H1 (cell line): ENCODE data around the gene TSPOAP1. TPM values are rescaled to one million over a fixed set of nuclear protein-coding genes. Genes with fewer than 3 reads are reported as not detected.

ENCODE experiments used
- CTCF ChIA-PET: fragments of 300-600 bp; sonication (Branson Sonifier 250); formaldehyde crosslinking; loops from one replicate; lab custom pipeline; 2021; ENCODE audit not compliant: partially characterized antibody; lab: Charles Lee
- POLR2A ChIA-PET: fragments of 300-600 bp; sonication (Branson Sonifier 250); formaldehyde crosslinking; loops from one replicate; lab custom pipeline; 2021; ENCODE audit warnings: inconsistent platforms; ENCODE audit not compliant: partially characterized antibody; lab: Charles Lee
- DNase-seq, 2 experiments: peaks; one replicate each; pipeline versions ENCODE4 v3.0.0 to v3.0.0-alpha.2; 2010 to 2022; ENCODE audit warnings: low spot score in 2 of 2, low read depth in 1 of 2, mixed read lengths in 1 of 2
- FAIRE-seq: peaks from 2 replicates; lab custom pipeline; 2011; peaks lifted over from hg19 to GRCh38; lab: Jason Lieb, UNC
- H2AFZ ChIP-seq: 2 replicates; pipeline ENCODE4 v1.8.1; 2012; ENCODE audit warnings: low read length, inconsistent platforms
- H2AK5ac ChIP-seq: 2 replicates; pipeline ENCODE4 v1.6.1; 2013; ENCODE audit warnings: low read depth, low read length
- H2BK120ac ChIP-seq: replicated peaks from 2 replicates; pipeline ENCODE3; 2013; ENCODE audit warnings: low read depth, low read length, inconsistent platforms
- H2BK12ac ChIP-seq: 2 replicates; pipeline ENCODE4 v1.6.1; 2013; ENCODE audit warnings: low read depth, low read length
- H2BK15ac ChIP-seq: 2 replicates; pipeline ENCODE4 v1.6.1; 2013; ENCODE audit warnings: low read length
- H2BK20ac ChIP-seq: 2 replicates; pipeline ENCODE4 v1.6.1; 2013; ENCODE audit warnings: low read length
- H2BK5ac ChIP-seq: 2 replicates; pipeline ENCODE4 v1.6.1; 2013; ENCODE audit warnings: low read depth, low read length
- H3K14ac ChIP-seq: 2 replicates; pipeline ENCODE4 v1.6.1; 2013; ENCODE audit warnings: inconsistent platforms; ENCODE audit not compliant: insufficient read length
- H3K18ac ChIP-seq: 2 replicates; pipeline ENCODE4 v1.6.1; 2013; ENCODE audit warnings: low read length; ENCODE audit errors: extremely low read depth
- H3K23ac ChIP-seq: 2 replicates; pipeline ENCODE4 v1.6.1; 2013; ENCODE audit warnings: inconsistent platforms; ENCODE audit not compliant: insufficient read length
- H3K23me2 ChIP-seq: 2 replicates; pipeline ENCODE4 v1.6.1; 2013; ENCODE audit warnings: low read depth, low read length
- H3K27ac ChIP-seq: 2 replicates; pipeline ENCODE4 v1.6.1; 2011; ENCODE audit warnings: low read depth, low read length, inconsistent platforms
- H3K27me3 ChIP-seq, 4 experiments: replicated peaks in 1 of 4; 1 replicate in 1 of 4; 2 replicates in 3 of 4; pipeline versions ENCODE4 v1.6.1 to v1.8.1; 2011 to 2013; ENCODE audit warnings: low read length in 3 of 4, mild to moderate bottlenecking in 3 of 4, inconsistent platforms in 2 of 4, mixed read lengths in 2 of 4, moderate library complexity in 1 of 4; ENCODE audit not compliant: control insufficient read depth in 3 of 4, insufficient read depth in 3 of 4; ENCODE audit errors: extremely low read depth in 1 of 4
- H3K36me3 ChIP-seq, 4 experiments: 2 replicates each; pipeline versions ENCODE4 v1.6.1 to v1.8.1; 2011 to 2013; ENCODE audit warnings: mild to moderate bottlenecking in 4 of 4, low read length in 3 of 4, moderate library complexity in 2 of 4, control low read depth in 1 of 4, inconsistent platforms in 1 of 4; ENCODE audit not compliant: insufficient read depth in 4 of 4, control insufficient read depth in 2 of 4
- H3K4ac ChIP-seq: replicated peaks from 2 replicates; pipeline ENCODE3; 2013; ENCODE audit warnings: low read length, low read depth, mixed read lengths, inconsistent platforms; ENCODE audit not compliant: insufficient read length
- H3K4me1 ChIP-seq, 4 experiments: replicated peaks in 1 of 4; 1 replicate in 1 of 4; 2 replicates in 3 of 4; pipeline versions ENCODE4 v1.6.1 to v1.8.1; 2011 to 2013; ENCODE audit warnings: low read length in 3 of 4, inconsistent platforms in 2 of 4, mixed read lengths in 1 of 4; ENCODE audit not compliant: insufficient read depth in 4 of 4, control insufficient read depth in 3 of 4
- H3K4me2 ChIP-seq, 2 experiments: 2 replicates each; pipeline versions ENCODE4 v1.6.1 to v1.8.1; 2011 to 2013; ENCODE audit warnings: low read depth in 2 of 2, low read length in 2 of 2, control low read depth in 1 of 2, inconsistent platforms in 1 of 2, mild to moderate bottlenecking in 1 of 2; ENCODE audit not compliant: insufficient read depth in 1 of 2
- H3K4me3 ChIP-seq, 4 experiments: fragments of 200-600, 300-600 bp in 1 of 4; sonication (generic), shearing (Covaris generic), sonication (Bioruptor Twin) in 1 of 4; 2 replicates each; pipeline versions ENCODE4 v1.5.1 to v1.8.1; 2011 to 2016; ENCODE audit warnings: low read length in 4 of 4, low read depth in 3 of 4, control low read depth in 2 of 4, inconsistent platforms in 2 of 4, mild to moderate bottlenecking in 2 of 4, mixed read lengths in 1 of 4, moderate library complexity in 1 of 4; ENCODE audit not compliant: insufficient read depth in 2 of 4; ENCODE audit errors: extremely low read depth in 1 of 4
- H3K56ac ChIP-seq: replicated peaks from 2 replicates; pipeline ENCODE3; 2013; ENCODE audit warnings: low read depth, mild to moderate bottlenecking, mixed read lengths, low read length, inconsistent platforms; ENCODE audit not compliant: insufficient read length
- H3K79me1 ChIP-seq: 2 replicates; pipeline ENCODE4 v1.6.1; 2013; ENCODE audit warnings: low read depth, low read length, control low read depth
- H3K79me2 ChIP-seq, 2 experiments: 2 replicates each; pipeline versions ENCODE4 v1.6.1 to v1.8.1; 2012 to 2013; ENCODE audit warnings: low read length in 2 of 2, mild to moderate bottlenecking in 2 of 2, inconsistent platforms in 1 of 2; ENCODE audit not compliant: insufficient read depth in 2 of 2, control insufficient read depth in 1 of 2
- H3K9ac ChIP-seq, 4 experiments: replicated peaks in 1 of 4; 1 replicate in 1 of 4; 2 replicates in 3 of 4; pipeline versions ENCODE4 v1.6.1 to v1.8.1; 2011 to 2013; ENCODE audit warnings: low read depth in 3 of 4, low read length in 3 of 4, control low read depth in 2 of 4, mild to moderate bottlenecking in 2 of 4, moderate library complexity in 2 of 4, inconsistent platforms in 1 of 4; ENCODE audit errors: extremely low read depth in 1 of 4
- H3K9me3 ChIP-seq, 2 experiments: 2 replicates each; pipeline versions ENCODE4 v1.6.1 to v1.8.1; 2012 to 2013; ENCODE audit warnings: mild to moderate bottlenecking in 2 of 2, moderate library complexity in 2 of 2, control low read depth in 1 of 2, inconsistent platforms in 1 of 2, low read depth in 1 of 2, low read length in 1 of 2, mixed read lengths in 1 of 2; ENCODE audit not compliant: insufficient read depth in 2 of 2
- H4K20me1 ChIP-seq, 2 experiments: replicated peaks in 1 of 2; 2 replicates each; pipeline versions ENCODE3 to v1.8.1; 2011 to 2013; ENCODE audit warnings: inconsistent platforms in 2 of 2, low read length in 2 of 2, mild to moderate bottlenecking in 1 of 2; ENCODE audit not compliant: insufficient read depth in 2 of 2, control insufficient read depth in 1 of 2
- H4K5ac ChIP-seq: 2 replicates; pipeline ENCODE4 v1.6.1; 2013; ENCODE audit warnings: low read length, low read depth, mixed read lengths, inconsistent platforms; ENCODE audit not compliant: insufficient read length
- H4K8ac ChIP-seq: 2 replicates; pipeline ENCODE4 v1.8.0; 2013; ENCODE audit warnings: mild to moderate bottlenecking, moderate library complexity, low read length, inconsistent platforms; ENCODE audit not compliant: insufficient read depth; ENCODE audit errors: extremely low read depth
- H4K91ac ChIP-seq: replicated peaks from 2 replicates; pipeline ENCODE3; 2013; ENCODE audit warnings: low read length, mixed read lengths, inconsistent platforms; ENCODE audit not compliant: insufficient read length
- CTBP2 ChIP-seq: IDR thresholded peaks from 2 replicates; pipeline ENCODE4 v1.7.0; 2011; ENCODE audit warnings: borderline replicate concordance, mild to moderate bottlenecking, moderate library complexity, mixed read lengths, low read length; ENCODE audit not compliant: insufficient read depth, insufficient read length
- MAX ChIP-seq: IDR thresholded peaks from 2 replicates; pipeline ENCODE4 v1.6.1; 2012; ENCODE audit warnings: inconsistent platforms
- WGBS, 2 experiments: shearing (Covaris generic) in 1 of 2; methylation state at CpG; one replicate each; pipeline versions ENCODE4 v1.1.6 to v1.1.7; 2013 to 2015; ENCODE audit warnings: low lambda C conversion rate in 2 of 2, mixed read lengths in 2 of 2, inconsistent platforms in 1 of 2, low coverage in 1 of 2, missing lambda C conversion rate in 1 of 2; ENCODE audit not compliant: insufficient replicate concordance in 2 of 2, insufficient coverage in 1 of 2, insufficient read length in 1 of 2; ENCODE audit errors: extremely low coverage in 1 of 2, missing lambda C conversion rate in 1 of 2; 5-methylcytosine and 5-hydroxymethylcytosine counted together
- polyA plus RNA-seq, 7 experiments: library from polyadenylated mRNA; depleted of rRNA in 3 of 7; stranded (reverse) in 5 of 7; unstranded in 2 of 7; fragments of >200 nt in 5 of 7; fragments of 200-250 nt in 2 of 7; gene quantifications; 1 replicate in 5 of 7; 2 replicates in 1 of 7; 4 replicates in 1 of 7; pipeline versions ENCODE4 v1.2.1 to v1.2.3, GENCODE V29; 2011 to 2013; ENCODE audit warnings: missing spikeins in 2 of 7, mixed read lengths in 2 of 7
- total RNA-seq: library from RNA; stranded (reverse); fragmentation: NEBNext Ultra II Directional; extraction: Animal tissue kit (Norgen Biotek cat#: 25700); gene quantifications from 2 replicates; pipeline ENCODE4 v1.2.1, GENCODE V29; 2021
- TF ChIP-seq, protein P1 (sequence below): IDR thresholded peaks from 2 replicates; pipeline ENCODE4 v1.6.1; 2012; ENCODE audit warnings: inconsistent platforms

TSPOAP1 gene
- total and polyA plus RNA-seq, 2 of the 8 experiments (the other 6 are each of a cell fraction or from before 2014, with no cell fraction given) = 7.6 to 9.2 TPM

DNA sequence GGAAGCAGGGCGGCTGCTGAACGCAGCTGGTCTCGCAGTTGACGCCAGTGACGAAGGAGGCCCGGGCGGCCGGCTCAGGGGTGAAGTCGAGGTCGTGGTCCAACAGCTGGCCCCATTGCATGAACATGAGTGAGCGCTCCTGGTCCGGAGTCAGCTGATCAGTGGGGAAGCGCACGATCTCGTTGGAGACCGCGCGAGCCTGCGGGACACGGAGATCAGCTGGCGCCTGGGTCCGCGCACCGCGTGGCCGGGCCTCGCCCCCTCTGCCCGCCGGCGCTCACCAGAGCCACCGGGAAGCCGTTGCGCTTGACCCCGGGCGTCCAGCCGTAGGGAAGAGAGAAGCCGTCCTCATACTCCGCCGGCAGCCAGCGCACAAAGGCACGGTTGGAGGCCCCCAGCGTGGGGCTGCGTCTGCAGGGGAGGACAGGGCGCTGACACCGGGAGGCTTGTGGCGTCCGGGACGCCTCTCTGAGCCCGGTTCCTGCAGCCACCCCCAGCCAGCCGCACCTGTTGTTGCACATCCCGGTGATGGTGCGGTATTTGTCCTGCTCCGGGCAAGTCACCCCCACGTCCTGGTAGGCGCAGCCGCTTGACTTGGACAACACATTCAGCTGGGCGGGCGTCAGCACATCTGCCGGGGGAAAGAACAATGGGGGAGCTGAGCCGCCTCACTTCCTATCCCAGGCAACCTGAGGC is 49.4 kb downstream of the TSPOAP1 start:
- H2BK5ac ChIP-seq = 0 out of 2 replicates have a peak overlapping the region, but pooled peaks have one; percentile 21
- H3K56ac ChIP-seq = no peak overlapping the region
- no peak overlapping the region for H3K14ac ChIP-seq
- DNase-seq = no peak
- no peaks in the 10 kb centered on the region for H3K79me1 ChIP-seq
- no peak overlapping the region for H4K5ac ChIP-seq
- no peaks in the 10 kb centered on the region for H3K79me2 ChIP-seq
- H4K20me1 ChIP-seq = no peaks in the 10 kb centered on the region
- POLR2A ChIA-PET = no interaction called here
- no peak overlapping the region for H3K9ac ChIP-seq
- no peak overlapping the region for H2BK12ac ChIP-seq
- no peaks in the 10 kb centered on the region for H3K23me2 ChIP-seq
- H2AK5ac ChIP-seq = no peak overlapping the region
- peaks cover 0 to 6% (median 2%) of the 10 kb centered on the region in 4 experiments; a peak in 4 of 7 replicates for H3K4me1 ChIP-seq
- CTCF ChIA-PET = interaction anchor here (0.6 to 7.9 kb wide), 12 partner anchors 10 to 357 kb away, joined by 3 to 75 read pairs (median 6); partner anchors contain the start of gene RNF43
- H2BK15ac ChIP-seq = peak overlapping the region; percentile 95; the same call in 1 of the 2 replicates
- H2BK120ac ChIP-seq = no peak overlapping the region
- H3K4me3 ChIP-seq = no peak overlapping the region
- peak overlapping the region; percentile 61 for H4K91ac ChIP-seq
- no peak for TF ChIP-seq CTBP2
- TF ChIP-seq MAX = peak; percentile 83
- TF ChIP-seq, protein P1, sequence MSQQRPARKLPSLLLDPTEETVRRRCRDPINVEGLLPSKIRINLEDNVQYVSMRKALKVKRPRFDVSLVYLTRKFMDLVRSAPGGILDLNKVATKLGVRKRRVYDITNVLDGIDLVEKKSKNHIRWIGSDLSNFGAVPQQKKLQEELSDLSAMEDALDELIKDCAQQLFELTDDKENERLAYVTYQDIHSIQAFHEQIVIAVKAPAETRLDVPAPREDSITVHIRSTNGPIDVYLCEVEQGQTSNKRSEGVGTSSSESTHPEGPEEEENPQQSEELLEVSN = peak; percentile 99
- peaks cover 0 to 8% (median 0%) of the 10 kb centered on the region in 4 experiments; a peak in 3 of 7 replicates for H3K27me3 ChIP-seq
- H4K8ac ChIP-seq = no peak overlapping the region
- no peak overlapping the region for H2BK20ac ChIP-seq
- H3K4me2 ChIP-seq = no peak overlapping the region; a peak in 1 of 4 replicates
- H3K9me3 ChIP-seq = no peaks in the 10 kb centered on the region
- H2AFZ ChIP-seq = peak overlapping the region; percentile 7; the same call in 1 of the 2 replicates
- H3K36me3 ChIP-seq = no peaks in the 10 kb centered on the region
- no peak overlapping the region for H3K4ac ChIP-seq
- no peak overlapping the region for H3K23ac ChIP-seq
- H3K18ac ChIP-seq = no peak overlapping the region
- no peak overlapping the region for H3K27ac ChIP-seq
- no peak for FAIRE-seq
- 87% methylated on average over 56 of the region's 60 CpGs; no CpG with 5 or more reads in 1 of the 2 experiments for WGBS, 2 experiments
